T-cell (primary cell): ENCODE measurements around the gene PIK3R6. TPM values are rescaled to one million over a fixed set of nuclear protein-coding genes. Genes with fewer than 3 reads are reported as not detected.

Source experiments
- ATAC-seq, 4 experiments: fragments of 200-7000 bp in 3 of 4; fragments of 150-1000 bp in 1 of 4; cut with Tn5 transposase; replicated peaks in 1 of 4; 1 replicate in 3 of 4; 2 replicates in 1 of 4; pipeline ENCODE4 v1.10.0; 2021; ENCODE audit warnings: moderate library complexity in 3 of 4, mild to moderate bottlenecking in 2 of 4, moderate number of reproducible peaks in 1 of 4
- CTCF ChIA-PET, 2 donors: fragments of 300-600 bp; sonication (Branson Sonifier 250); formaldehyde crosslinking; loops; one replicate each; lab custom pipeline; 2022; ENCODE audit warnings: antibody characterized with exemption in 2 of 2; lab: Charles Lee
- POLR2A ChIA-PET, 2 donors: fragments of 300-600 bp; sonication (Branson Sonifier 250); formaldehyde crosslinking; loops; one replicate each; lab custom pipeline; 2022; ENCODE audit warnings: antibody characterized with exemption in 2 of 2; lab: Charles Lee
- DNase-seq, 35 experiments: peaks; one replicate each; pipeline versions ENCODE4 v3.0.0 to v3.0.0-alpha.2; 2013 to 2023
- H3K27ac ChIP-seq: one replicate; pipeline ENCODE4 v1.5.1; 2013; ENCODE audit warnings: low read length
- H3K27me3 ChIP-seq, 2 experiments: replicated peaks in 1 of 2; 1 replicate in 1 of 2; 2 replicates in 1 of 2; pipeline versions ENCODE4 v1.6.1 to v1.7.0; 2013; ENCODE audit warnings: low read length in 1 of 2, mixed read lengths in 1 of 2; ENCODE audit not compliant: control insufficient read depth in 2 of 2, insufficient read depth in 2 of 2; ENCODE audit errors: extremely low read depth in 1 of 2
- H3K36me3 ChIP-seq, 2 donors: 1 replicate in 1 of 2; 2 replicates in 1 of 2; pipeline versions ENCODE4 v1.6.1 to v1.7.0; 2013; ENCODE audit warnings: low read length in 1 of 2; ENCODE audit not compliant: control insufficient read depth in 2 of 2, insufficient read depth in 1 of 2; ENCODE audit errors: extremely low read depth in 1 of 2
- H3K4me1 ChIP-seq, 2 experiments: 1 replicate in 1 of 2; 2 replicates in 1 of 2; pipeline versions ENCODE4 v1.6.1 to v1.7.0; 2013; ENCODE audit warnings: low read length in 2 of 2, mixed read lengths in 1 of 2; ENCODE audit not compliant: insufficient read depth in 2 of 2, control insufficient read depth in 1 of 2; ENCODE audit errors: extremely low read depth in 1 of 2
- H3K4me3 ChIP-seq, 2 donors: 1 replicate in 1 of 2; 2 replicates in 1 of 2; pipeline versions ENCODE4 v1.5.1 to v1.7.0; 2013; ENCODE audit warnings: mild to moderate bottlenecking in 2 of 2, low read length in 1 of 2, moderate library complexity in 1 of 2; ENCODE audit not compliant: control insufficient read depth in 1 of 2; ENCODE audit errors: extremely low read depth in 1 of 2
- H3K9me3 ChIP-seq: 2 replicates; pipeline ENCODE4 v1.7.0; 2013
- H3K27ac Mint-ChIP-seq, 2 donors: one replicate each; pipeline ENCODE4 v1.8.0; 2020 to 2021; ENCODE audit warnings: mild to moderate bottlenecking in 2 of 2, mixed read lengths in 2 of 2
- H3K27me3 Mint-ChIP-seq, 2 donors: one replicate each; pipeline ENCODE4 v1.8.0; 2021 to 2022; ENCODE audit warnings: mixed read lengths in 2 of 2
- H3K36me3 Mint-ChIP-seq: one replicate; pipeline ENCODE4 v1.8.0; 2021; ENCODE audit warnings: mixed read lengths
- H3K4me1 Mint-ChIP-seq, 3 donors: one replicate each; pipeline ENCODE4 v1.8.0; 2020 to 2022; ENCODE audit warnings: mixed read lengths in 3 of 3, mild to moderate bottlenecking in 1 of 3
- H3K4me3 Mint-ChIP-seq, 3 donors: one replicate each; pipeline ENCODE4 v1.8.0; 2020 to 2022; ENCODE audit warnings: mild to moderate bottlenecking in 3 of 3, mixed read lengths in 3 of 3, moderate library complexity in 3 of 3
- H3K9me3 Mint-ChIP-seq, 3 donors: one replicate each; pipeline ENCODE4 v1.8.0; 2020 to 2022; ENCODE audit warnings: mixed read lengths in 3 of 3
- WGBS: methylation state at CpG from one replicate; pipeline ENCODE4 v1.1.5; 2013; ENCODE audit warnings: missing lambda C conversion rate; ENCODE audit not compliant: insufficient coverage; 5-methylcytosine and 5-hydroxymethylcytosine counted together
- total RNA-seq, 35 experiments: library from RNA in 6 of 35; stranded (reverse) in 6 of 35; fragments of 120-200 nt in 1 of 35; gene quantifications; one replicate each; pipeline versions ENCODE4 v1.2.1 to v1.2.4 and lab custom pipeline; 2013 to 2026

The PIK3R6 gene
- total RNA-seq, 5 donors from 2014 or later (not counting 1 experiment from before 2014, with no cell fraction given) = 0.53 to 1.4 (median 0.72) TPM

- H3K4me3 ChIP-seq = no peak overlapping the region
- H3K27ac ChIP-seq = peak overlapping the region; percentile 28
- ATAC-seq (no peak), DNase-seq (peak in 1 of 35 experiments; percentile 12)
- peaks cover 61% of the 10 kb centered on the region for H3K36me3 Mint-ChIP-seq
- H3K4me1 ChIP-seq = peaks cover 28 to 36% of the 10 kb centered on the region in 2 experiments
- ChIA-PET POLR2A (no interaction called here), CTCF (interaction anchor here in 1 of 2 donors (1.3 kb wide), 1 partner anchor 9 kb away, joined by 4 read pairs; no protein-coding TSS in a partner anchor)
- H3K9me3 Mint-ChIP-seq = no peaks in the 10 kb centered on the region
- no peaks in the 10 kb centered on the region for H3K27me3 Mint-ChIP-seq
- H3K9me3 ChIP-seq = no peaks in the 10 kb centered on the region
- peak overlapping the region; percentile 41 to 68 for H3K27ac Mint-ChIP-seq
- H3K4me1 Mint-ChIP-seq = peaks cover 32 to 48% (median 42%) of the 10 kb centered on the region in 3 donors
- H3K4me3 Mint-ChIP-seq = no peak overlapping the region
- H3K27me3 ChIP-seq = no peaks in the 10 kb centered on the region
- WGBS = 100% methylated on average over 1 of the region's 2 CpGs
- H3K36me3 ChIP-seq = peaks cover 24 to 73% of the 10 kb centered on the region in 2 donors
Measured at GRCh38 chr17:8904201-8904600, 36.7 kb upstream of the PIK3R6 start.

- Histone ChIP-seq H3K4me1 (peaks cover 59 to 69% of the 10 kb centered on the region in 2 experiments), H3K27me3 (no peaks in the 10 kb centered on the region), H3K9me3 (no peaks in the 10 kb centered on the region), H3K27ac (peak overlapping the region; percentile 93), H3K4me3 (no peak overlapping the region), H3K36me3 (peaks cover 21 to 74% of the 10 kb centered on the region in 2 donors)
- Mint-ChIP-seq H3K9me3 (no peaks in the 10 kb centered on the region), H3K36me3 (peaks cover 76% of the 10 kb centered on the region), H3K4me3 (peak overlapping the region in 1 of 3 donors; percentile 62), H3K27me3 (no peaks in the 10 kb centered on the region), H3K27ac (peak overlapping the region; percentile 71 to 92), H3K4me1 (peaks cover 65 to 81% (median 72%) of the 10 kb centered on the region in 3 donors)
- 64% methylated on average over 9 of the region's 15 CpGs for WGBS
- POLR2A ChIA-PET = interaction anchor here (0.6 to 1.9 kb wide), 4 partner anchors 34 to 468 kb away, joined by 3 to 12 read pairs (median 4); no protein-coding TSS in a partner anchor
- CTCF ChIA-PET = interaction anchor here (0.6 to 1.5 kb wide), 7 partner anchors 9 to 155 kb away, joined by 3 to 6 read pairs (median 3); no protein-coding TSS in a partner anchor
- DNase-seq (peak in 12 of 35 experiments; percentile 17 to 47 (median 31)), ATAC-seq (no peak)
Measured at GRCh38 chr17:8900626-8901585, 33.4 kb upstream of the PIK3R6 start.

GRCh38 chr17:8900207-8900606, 32.7 kb upstream of the PIK3R6 start:
- WGBS = 40% methylated on average over 1 of the region's 6 CpGs
- H3K27me3 Mint-ChIP-seq = no peaks in the 10 kb centered on the region
- no peaks in the 10 kb centered on the region for H3K27me3 ChIP-seq
- H3K27ac ChIP-seq = peak overlapping the region; percentile 93
- H3K36me3 Mint-ChIP-seq = peaks cover 79% of the 10 kb centered on the region
- peak overlapping the region in 1 of 3 donors; percentile 62 for H3K4me3 Mint-ChIP-seq
- H3K27ac Mint-ChIP-seq = peak overlapping the region; percentile 71 to 92
- peaks cover 16 to 71% of the 10 kb centered on the region in 2 donors for H3K36me3 ChIP-seq
- H3K4me1 Mint-ChIP-seq = peaks cover 70 to 83% (median 74%) of the 10 kb centered on the region in 3 donors
- ATAC-seq (no peak), DNase-seq (peak in 1 of 35 experiments; percentile 5)
- no peaks in the 10 kb centered on the region for H3K9me3 Mint-ChIP-seq
- H3K4me1 ChIP-seq = peaks cover 66 to 71% of the 10 kb centered on the region in 2 experiments
- no peak overlapping the region for H3K4me3 ChIP-seq
- CTCF ChIA-PET = interaction anchor here (0.6 to 2.0 kb wide), 7 partner anchors 9 to 98 kb away, joined by 3 to 10 read pairs (median 3); partner anchors contain the start of gene PIK3R5 (in 1 of the 2)
- POLR2A ChIA-PET = interaction anchor here (0.5 to 1.9 kb wide), 3 partner anchors 12 to 54 kb away, joined by 3 to 13 read pairs (median 12); no protein-coding TSS in a partner anchor
- no peaks in the 10 kb centered on the region for H3K9me3 ChIP-seq

GRCh38 chr17:8898636-8899035, 31.2 kb upstream of the PIK3R6 start:
- Histone ChIP-seq H3K4me1 (peaks cover 70 to 76% of the 10 kb centered on the region in 2 experiments), H3K27ac (peak overlapping the region; percentile 63), H3K4me3 (peak overlapping the region in 1 of 2 donors; percentile 17), H3K27me3 (no peaks in the 10 kb centered on the region), H3K9me3 (no peaks in the 10 kb centered on the region), H3K36me3 (peaks cover 7 to 66% of the 10 kb centered on the region in 2 donors)
- H3K27ac Mint-ChIP-seq = peak overlapping the region; percentile 90 to 92
- peak overlapping the region; percentile 55 to 62 (median 56) for H3K4me3 Mint-ChIP-seq
- H3K36me3 Mint-ChIP-seq = peaks cover 68% of the 10 kb centered on the region
- no peak for ATAC-seq
- 87% methylated on average over 3 of the region's 6 CpGs for WGBS
- peaks cover 76 to 83% (median 77%) of the 10 kb centered on the region in 3 donors for H3K4me1 Mint-ChIP-seq
- DNase-seq = no peak
- CTCF ChIA-PET = interaction anchor here (0.6 to 2.0 kb wide), 6 partner anchors 43 to 1075 kb away, joined by 3 to 10 read pairs (median 6); partner anchors contain the start of gene PIK3R5 (in 1 of the 2)
- no peaks in the 10 kb centered on the region for H3K27me3 Mint-ChIP-seq
- POLR2A ChIA-PET = interaction anchor here (0.6 to 1.9 kb wide), 2 partner anchors 55 to 66 kb away, joined by 4 to 12 read pairs; no protein-coding TSS in a partner anchor
- no peaks in the 10 kb centered on the region for H3K9me3 Mint-ChIP-seq

DNA sequence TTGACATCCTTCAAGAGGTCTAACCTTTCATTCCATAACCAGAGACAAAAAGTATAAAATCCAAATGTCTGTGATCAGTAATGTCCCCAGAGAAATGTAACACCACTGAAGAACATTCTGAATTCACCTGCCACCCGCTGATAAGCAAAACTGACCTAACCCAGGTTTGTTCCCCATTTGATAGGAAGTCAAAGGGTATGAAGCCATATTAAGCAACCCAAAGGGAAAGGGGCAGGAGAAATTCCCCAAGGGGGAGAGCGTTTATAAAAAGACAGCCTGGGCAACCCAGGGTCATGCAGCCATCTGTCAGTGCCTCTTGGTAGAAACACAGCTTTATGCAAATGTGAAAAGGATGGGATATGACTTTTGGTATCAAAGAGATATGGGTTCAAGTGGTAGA, 30.7 kb upstream of the PIK3R6 start:
- Mint-ChIP-seq H3K36me3 (peaks cover 68% of the 10 kb centered on the region), H3K4me1 (peaks cover 77 to 83% (median 77%) of the 10 kb centered on the region in 3 donors), H3K9me3 (no peaks in the 10 kb centered on the region), H3K27me3 (no peaks in the 10 kb centered on the region), H3K4me3 (peak overlapping the region in 2 of 3 donors; percentile 8 to 62), H3K27ac (peak overlapping the region; percentile 42 to 62)
- Histone ChIP-seq H3K4me3 (peak overlapping the region in 1 of 2 donors; percentile 17), H3K27me3 (no peaks in the 10 kb centered on the region), H3K9me3 (no peaks in the 10 kb centered on the region), H3K4me1 (peaks cover 70 to 76% of the 10 kb centered on the region in 2 experiments), H3K27ac (peak overlapping the region; percentile 63), H3K36me3 (peaks cover 7 to 71% of the 10 kb centered on the region in 2 donors)
- DNase-seq (peak in 1 of 35 experiments; percentile 2), ATAC-seq (no peak)
- 83% methylated on average over 2 of the region's 2 CpGs for WGBS
- ChIA-PET CTCF (interaction anchor here in 1 of 2 donors (1.4 to 1.9 kb wide), 2 partner anchors 44 to 68 kb away, joined by 6 read pairs; partner anchors contain the start of gene PIK3R5), POLR2A (interaction anchor here in 1 of 2 donors (0.6 kb wide), 1 partner anchor 1409 kb away, joined by 3 read pairs; no protein-coding TSS in a partner anchor)
